ENCODE measurements around the gene MICOS13.
A peak's percentile ranks its signal among the peaks of the same experiment; 100 is the strongest.

Gene MICOS13

GRCh38 chr19:5693195-5694166, 13.2 kb upstream of the MICOS13 start:
- no peak overlapping the region for H3K4me3 Mint-ChIP-seq
- no peak for TF ChIP-seq CTCF (IDR thresholded peaks at IDR 0.05)

GRCh38 chr19:5692723-5693194, 12.4 kb upstream of the MICOS13 start:
- Mint-ChIP-seq H3K27ac (peak overlapping the region; percentile 96), H3K9me3 (peaks cover 3% of the 10 kb centered on the region), H3K36me3 (ENCODE audit: low read depth) (peaks cover 10% of the 10 kb centered on the region), H3K4me3 (peak overlapping the region; percentile 100), H3K4me1 (peaks cover 16% of the 10 kb centered on the region), H3K27me3 (ENCODE audit: low read depth, poor library complexity) (peaks cover 3% of the 10 kb centered on the region)
- DNase-seq: no peak
- TF ChIP-seq CTCF (IDR thresholded peaks at IDR 0.05): no peak

More at GRCh38 chr19:5693195-5694166, 13.2 kb upstream of the MICOS13 start:
- peaks cover 5% of the 10 kb centered on the region for H3K36me3 Mint-ChIP-seq (ENCODE audit: low read depth)
- H3K27me3 Mint-ChIP-seq (ENCODE audit: low read depth, poor library complexity): peaks cover 3% of the 10 kb centered on the region
- no peaks in the 10 kb centered on the region for H3K9me3 Mint-ChIP-seq
- H3K4me1 Mint-ChIP-seq: peaks cover 16% of the 10 kb centered on the region
- no peak for DNase-seq
- H3K27ac Mint-ChIP-seq: peak overlapping the region; percentile 22

- H3K27ac Mint-ChIP-seq: peak overlapping the region; percentile 96
- peaks cover 16% of the 10 kb centered on the region for H3K4me1 Mint-ChIP-seq
- H3K27me3 Mint-ChIP-seq (ENCODE audit: low read depth, poor library complexity): peaks cover 3% of the 10 kb centered on the region
- peaks cover 10% of the 10 kb centered on the region for H3K36me3 Mint-ChIP-seq (ENCODE audit: low read depth)
- H3K9me3 Mint-ChIP-seq: peaks cover 3% of the 10 kb centered on the region
- TF ChIP-seq CTCF (IDR thresholded peaks at IDR 0.05): no peak
- DNase-seq: no peak
- peak overlapping the region; percentile 100 for H3K4me3 Mint-ChIP-seq
These were observed 11.8 kb upstream of the MICOS13 start for GRCh38 chr19:5691822-5692722.

- Mint-ChIP-seq H3K27ac (peak overlapping the region; percentile 100), H3K4me3 (peak overlapping the region; percentile 100), H3K9me3 (peaks cover 3% of the 10 kb centered on the region), H3K27me3 (ENCODE audit: low read depth, poor library complexity) (peaks cover 5% of the 10 kb centered on the region), H3K36me3 (ENCODE audit: low read depth) (peaks cover 10% of the 10 kb centered on the region), H3K4me1 (peaks cover 20% of the 10 kb centered on the region)
- DNase-seq: no peak
- no peak for TF ChIP-seq CTCF (IDR thresholded peaks at IDR 0.05)
These were observed 10.9 kb upstream of the MICOS13 start for GRCh38 chr19:5690955-5691821.

Data from nephron progenitor cell (in vitro differentiated cells).